ENCODE data around the gene CSTF2T. TPM values are rescaled to one million over a fixed set of nuclear protein-coding genes. Genes with fewer than 3 reads are reported as not detected.

CSTF2T gene, protein sequence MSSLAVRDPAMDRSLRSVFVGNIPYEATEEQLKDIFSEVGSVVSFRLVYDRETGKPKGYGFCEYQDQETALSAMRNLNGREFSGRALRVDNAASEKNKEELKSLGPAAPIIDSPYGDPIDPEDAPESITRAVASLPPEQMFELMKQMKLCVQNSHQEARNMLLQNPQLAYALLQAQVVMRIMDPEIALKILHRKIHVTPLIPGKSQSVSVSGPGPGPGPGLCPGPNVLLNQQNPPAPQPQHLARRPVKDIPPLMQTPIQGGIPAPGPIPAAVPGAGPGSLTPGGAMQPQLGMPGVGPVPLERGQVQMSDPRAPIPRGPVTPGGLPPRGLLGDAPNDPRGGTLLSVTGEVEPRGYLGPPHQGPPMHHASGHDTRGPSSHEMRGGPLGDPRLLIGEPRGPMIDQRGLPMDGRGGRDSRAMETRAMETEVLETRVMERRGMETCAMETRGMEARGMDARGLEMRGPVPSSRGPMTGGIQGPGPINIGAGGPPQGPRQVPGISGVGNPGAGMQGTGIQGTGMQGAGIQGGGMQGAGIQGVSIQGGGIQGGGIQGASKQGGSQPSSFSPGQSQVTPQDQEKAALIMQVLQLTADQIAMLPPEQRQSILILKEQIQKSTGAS
- total RNA-seq, result 10 to 100 TPM; 27.3 to 28.6 TPM

DNA sequence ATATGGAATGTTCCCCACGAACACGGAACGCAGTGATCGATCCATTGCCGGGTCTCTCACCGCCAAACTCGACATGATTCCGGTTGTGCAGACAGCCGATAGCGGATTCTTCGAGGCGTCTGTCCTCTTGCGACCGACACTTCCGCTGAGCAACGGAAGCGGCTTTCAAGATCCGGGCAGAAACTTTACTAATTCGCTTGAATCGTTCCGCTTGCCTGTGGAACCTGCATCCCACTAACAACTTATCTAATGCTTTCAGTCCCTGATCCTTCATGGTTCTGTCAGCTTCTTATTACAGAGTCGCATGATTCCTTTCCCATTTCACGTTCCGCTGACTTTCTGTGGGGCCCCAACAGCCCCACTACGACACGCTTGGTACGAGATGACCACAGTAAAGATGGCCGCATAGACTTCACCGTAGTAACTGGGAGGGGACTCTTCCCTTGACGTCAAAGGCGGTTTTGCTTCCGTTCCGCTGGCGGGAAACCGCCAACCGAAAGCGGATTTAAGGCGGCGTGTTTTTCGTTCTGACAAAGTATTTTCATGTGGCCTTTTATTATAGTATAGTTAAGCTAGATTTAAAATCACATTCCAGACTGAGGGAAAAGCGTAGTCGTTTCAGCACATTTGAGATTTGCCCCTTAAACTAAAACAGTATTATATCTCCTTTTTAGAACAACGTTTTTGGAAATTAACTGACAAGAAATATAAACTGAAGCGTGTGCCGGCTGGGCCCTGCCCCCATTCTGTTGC lies at the start of gene CSTF2T:
TSS of gene CSTF2T (minus strand) at position 121 of the 753 bp plus-strand sequence. CDS start at position 75, 46 bp downstream.
- ChIA-PET POLR2A (no interaction called here), CTCF (no interaction called here)

DNA sequence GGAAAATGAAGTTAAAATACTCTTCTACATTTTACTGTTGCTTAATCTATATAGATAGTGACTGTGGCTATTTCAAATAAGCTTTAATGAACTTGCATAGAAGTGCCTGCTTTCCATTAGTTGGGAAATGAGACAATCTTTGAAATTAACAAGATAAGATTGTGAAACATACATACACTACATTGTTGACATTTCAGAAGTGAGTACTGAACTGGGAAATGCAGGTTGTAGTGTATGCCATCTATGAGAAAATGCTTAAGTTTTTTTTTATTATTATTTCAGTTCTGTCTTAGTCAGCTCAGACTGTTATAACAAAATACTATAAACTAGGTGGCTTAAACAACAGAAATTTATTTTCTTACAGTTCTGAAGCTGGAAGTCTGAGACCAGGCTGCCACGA lies 49.6 kb upstream of the CSTF2T start:
- ChIA-PET POLR2A (no interaction called here), CTCF (no interaction called here)

DNA sequence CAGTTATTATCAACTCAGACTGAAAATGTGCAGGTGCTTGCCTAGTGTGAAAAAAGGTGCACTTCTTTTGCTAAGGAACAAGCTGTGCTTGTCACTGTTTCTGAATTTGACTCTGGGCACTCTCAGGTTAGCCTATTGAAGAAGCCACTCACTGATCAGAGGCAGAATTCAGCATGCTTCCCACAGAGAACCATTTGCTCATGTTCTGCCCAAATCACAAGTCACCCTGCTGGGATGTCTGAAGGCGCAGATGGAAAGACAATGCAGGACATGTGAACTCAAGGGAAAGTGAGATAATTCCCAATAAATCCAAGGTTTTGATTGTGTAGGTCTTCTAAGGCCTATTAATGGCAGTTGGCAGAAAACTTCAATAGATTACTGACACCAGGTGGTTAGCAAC lies 47.8 kb upstream of the CSTF2T start:
- POLR2A ChIA-PET, result no interaction called here
- CTCF ChIA-PET, result no interaction called here

DNA sequence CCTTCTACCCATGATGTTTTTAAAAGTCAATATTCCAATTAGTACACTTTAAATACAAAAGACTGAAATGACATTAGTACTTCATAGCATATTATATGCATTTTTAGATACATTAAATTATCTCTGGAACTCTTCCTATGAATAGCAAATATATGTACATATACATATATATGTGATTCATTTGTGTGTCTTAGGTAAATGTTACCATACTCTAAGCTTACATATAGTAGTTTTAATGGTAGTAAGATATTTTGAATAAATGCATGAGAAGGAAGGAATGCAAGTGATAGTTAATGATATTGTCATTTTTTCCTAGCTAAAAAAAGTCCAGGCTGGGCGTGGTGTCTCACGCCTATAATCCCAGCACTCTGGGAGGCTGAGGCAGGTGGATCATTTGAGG lies 46.0 kb upstream of the CSTF2T start:
- ChIA-PET CTCF (no interaction called here), POLR2A (no interaction called here)

DNA sequence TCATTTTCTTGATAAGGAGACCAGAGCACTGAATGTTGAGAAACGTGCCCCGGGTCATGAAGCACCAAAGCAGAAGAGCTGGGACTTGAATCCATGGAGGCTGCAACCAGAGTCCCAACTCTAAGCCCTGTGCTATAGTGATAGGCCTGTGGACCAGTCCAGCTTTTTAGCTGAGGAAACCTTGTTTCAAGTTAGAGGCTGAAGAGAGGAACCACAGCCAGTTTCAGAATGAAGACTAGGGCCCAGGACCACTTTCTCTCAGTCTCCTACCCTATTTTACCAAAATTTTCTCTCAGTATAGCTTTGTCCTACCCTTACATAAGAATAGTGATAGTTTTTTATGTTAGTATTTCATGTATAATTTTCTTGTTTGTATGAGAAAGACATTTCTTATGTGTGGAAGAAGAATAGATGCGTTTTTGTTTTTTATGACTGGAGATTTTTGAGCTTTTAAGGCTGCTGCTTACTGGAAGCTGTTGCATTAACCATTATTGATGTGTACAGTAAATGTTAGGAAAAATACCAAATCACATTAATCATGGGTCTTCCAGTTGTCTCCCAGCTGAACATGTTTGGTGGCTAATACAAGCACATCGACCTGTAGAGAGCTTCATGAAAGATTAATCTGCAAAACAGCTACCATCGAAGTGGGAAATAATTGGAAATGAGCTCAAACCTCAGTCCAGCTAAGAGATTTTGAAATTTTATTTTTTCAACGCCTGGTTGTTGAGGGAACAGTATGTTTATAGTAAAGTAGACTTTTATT lies 45.0 kb upstream of the CSTF2T start:
- CTCF ChIA-PET, result interaction anchor here (1.2 kb wide), 1 partner anchor 15 kb away, joined by 3 read pairs; no protein-coding TSS in a partner anchor

DNA sequence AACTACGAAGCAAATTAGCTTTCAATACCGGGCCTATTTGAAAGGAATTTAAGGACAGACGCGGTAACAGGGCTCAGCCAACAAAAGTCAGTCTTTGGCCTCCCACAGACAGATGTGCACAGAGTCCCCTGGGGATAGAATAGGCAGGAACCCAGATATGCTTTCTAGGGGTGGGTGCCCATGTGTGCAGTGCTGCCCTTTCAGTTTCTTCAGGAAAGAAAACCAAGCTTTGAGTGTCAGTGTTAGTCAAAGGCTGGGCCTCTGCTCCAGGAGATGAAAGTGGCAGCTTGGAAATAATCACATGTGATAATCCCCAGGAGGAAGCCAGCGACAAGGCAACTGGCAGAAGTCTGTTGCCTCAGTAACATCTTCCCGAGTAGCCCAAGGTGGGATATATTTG lies 43.8 kb upstream of the CSTF2T start:
- ChIA-PET CTCF (no interaction called here), POLR2A (no interaction called here)

More for the DNA sequence above, 45.0 kb upstream of the CSTF2T start:
- POLR2A ChIA-PET, result no interaction called here

DNA sequence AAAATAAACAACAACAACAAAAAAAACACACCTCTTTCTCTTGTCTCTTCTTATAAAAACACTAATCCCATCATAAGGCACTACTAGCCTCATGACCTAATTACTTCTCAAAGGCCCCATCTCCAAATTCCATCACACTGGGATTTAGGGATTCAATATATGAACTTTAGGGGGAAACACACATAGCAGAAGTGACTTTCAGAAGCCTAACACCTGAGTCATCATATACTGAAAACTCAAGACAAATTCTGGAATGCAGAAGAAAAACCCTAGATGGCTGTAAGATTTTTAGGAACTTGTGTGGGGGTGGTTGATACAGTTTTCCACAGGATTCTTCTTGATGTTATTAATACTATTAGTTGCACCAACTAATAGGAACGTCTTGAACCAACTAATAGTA lies 33.7 kb upstream of the CSTF2T start:
- ChIA-PET CTCF (no interaction called here), POLR2A (no interaction called here)

DNA sequence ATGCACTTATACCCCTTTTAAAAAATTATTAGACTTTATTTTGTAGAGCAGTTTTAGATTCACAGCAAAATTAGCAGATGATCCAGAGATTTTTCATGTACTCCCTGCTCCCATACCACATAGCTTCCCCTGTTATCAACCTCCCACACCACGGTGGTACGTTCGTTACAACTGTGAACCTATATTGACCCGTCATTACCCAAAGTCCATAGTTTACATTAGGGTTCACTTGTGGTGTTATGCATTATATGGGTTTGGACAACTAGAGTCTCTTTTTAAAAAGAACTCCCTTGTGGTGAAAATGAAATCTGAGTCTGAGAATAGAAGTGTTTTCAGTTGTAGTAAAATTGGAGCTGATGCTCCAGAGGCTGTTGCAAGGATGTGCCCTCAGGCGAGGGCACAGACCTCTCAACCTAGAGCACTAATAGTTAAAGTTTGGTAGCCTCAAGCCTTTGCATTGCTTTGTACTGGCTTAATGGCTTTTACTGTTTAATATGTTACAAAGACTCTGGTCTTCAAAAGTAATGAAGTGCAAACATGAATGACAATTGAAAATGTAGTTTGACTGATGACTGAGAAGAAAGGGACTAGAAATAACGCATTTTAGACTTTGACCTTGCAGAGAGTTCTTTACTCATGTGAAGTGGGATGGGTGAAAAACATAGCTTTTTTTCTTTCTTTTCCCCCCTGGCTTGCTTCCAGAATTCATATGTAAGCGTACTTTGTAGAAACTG lies 30.6 kb upstream of the CSTF2T start:
- POLR2A ChIA-PET, result no interaction called here
- CTCF ChIA-PET, result no interaction called here

DNA sequence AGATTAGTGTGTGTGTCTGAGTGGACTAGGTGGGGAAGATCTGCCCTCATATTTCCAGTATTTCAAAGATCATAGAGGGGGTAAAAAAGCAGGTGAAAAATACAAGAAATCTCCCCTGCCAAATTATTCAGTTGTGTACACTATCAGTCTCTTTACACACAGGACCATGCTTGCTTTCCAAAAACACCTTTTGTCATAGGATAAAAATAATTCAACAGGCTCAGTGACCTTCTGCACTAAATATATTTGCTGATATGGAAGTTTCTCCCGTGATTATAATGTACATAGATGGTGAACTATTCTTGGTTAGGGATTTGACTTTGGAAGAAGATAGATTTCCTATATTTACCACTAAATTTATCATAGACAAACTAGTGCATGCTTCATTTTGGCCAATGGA lies 24.6 kb upstream of the CSTF2T start:
- POLR2A ChIA-PET, result no interaction called here
- CTCF ChIA-PET, result no interaction called here

DNA sequence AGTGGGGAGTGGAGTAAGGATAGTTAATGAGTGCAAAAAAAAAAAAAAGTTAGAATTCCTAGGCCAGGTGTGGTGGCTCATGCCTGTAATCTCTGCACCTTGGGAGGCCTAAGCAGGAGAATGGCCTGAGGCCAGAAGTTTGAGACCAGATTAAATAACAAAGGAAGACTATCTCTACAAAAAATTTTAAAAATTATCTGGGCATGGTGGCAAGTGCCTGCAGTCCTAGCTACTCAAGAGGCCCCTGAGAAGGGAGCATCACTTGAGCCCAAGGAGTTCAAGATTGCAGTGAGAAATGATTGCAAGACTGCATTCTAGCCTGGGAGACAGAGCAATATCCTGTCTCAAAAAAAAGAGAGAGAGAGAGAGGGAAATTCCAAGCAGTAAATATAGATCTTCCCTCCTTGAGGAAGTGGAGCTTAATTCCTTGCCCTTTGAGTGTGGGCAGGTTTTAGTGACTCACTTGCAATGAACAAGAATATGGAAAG lies 19.5 kb upstream of the CSTF2T start:
- POLR2A ChIA-PET, result no interaction called here
- CTCF ChIA-PET, result no interaction called here

DNA sequence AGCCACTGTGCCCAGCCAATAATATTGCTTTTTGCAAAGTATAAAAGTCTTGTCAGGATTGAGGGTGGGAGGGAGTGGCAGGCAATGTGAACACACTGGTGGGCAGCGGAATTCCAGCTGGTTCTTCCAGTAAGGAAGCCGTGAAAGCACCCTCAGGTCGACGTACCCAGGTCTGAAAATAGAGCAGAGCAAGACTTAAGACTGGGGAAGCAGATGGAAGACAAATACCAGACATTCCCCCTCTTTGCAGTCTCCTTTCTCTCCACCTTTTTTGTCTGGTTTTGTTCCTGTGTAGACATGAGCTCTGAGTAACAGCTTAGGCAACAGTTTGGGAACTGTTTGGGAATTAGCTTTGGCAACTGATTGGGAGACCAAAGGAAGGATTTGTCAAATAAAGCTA lies 17.6 kb upstream of the CSTF2T start:
- POLR2A ChIA-PET, result no interaction called here
- CTCF ChIA-PET, result no interaction called here

DNA sequence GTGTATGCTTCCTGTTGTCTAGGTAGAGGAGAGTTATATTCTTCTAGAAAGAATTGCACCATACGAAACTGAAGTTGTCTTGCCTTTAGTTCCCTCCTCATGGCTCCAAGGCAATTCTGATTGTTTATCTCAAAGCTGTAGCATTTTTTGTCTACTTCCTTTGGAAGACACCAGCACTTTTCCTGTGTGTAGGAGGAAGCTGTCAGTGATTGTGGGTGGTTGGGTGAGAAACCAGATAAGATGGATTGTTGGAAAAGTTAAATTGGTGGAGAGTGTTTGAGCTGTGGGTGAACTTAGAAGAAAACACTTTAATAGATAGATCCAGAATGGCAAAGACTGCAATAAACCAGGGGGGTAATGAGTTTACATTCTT lies 12.1 kb upstream of the CSTF2T start:
- POLR2A ChIA-PET, result no interaction called here

DNA sequence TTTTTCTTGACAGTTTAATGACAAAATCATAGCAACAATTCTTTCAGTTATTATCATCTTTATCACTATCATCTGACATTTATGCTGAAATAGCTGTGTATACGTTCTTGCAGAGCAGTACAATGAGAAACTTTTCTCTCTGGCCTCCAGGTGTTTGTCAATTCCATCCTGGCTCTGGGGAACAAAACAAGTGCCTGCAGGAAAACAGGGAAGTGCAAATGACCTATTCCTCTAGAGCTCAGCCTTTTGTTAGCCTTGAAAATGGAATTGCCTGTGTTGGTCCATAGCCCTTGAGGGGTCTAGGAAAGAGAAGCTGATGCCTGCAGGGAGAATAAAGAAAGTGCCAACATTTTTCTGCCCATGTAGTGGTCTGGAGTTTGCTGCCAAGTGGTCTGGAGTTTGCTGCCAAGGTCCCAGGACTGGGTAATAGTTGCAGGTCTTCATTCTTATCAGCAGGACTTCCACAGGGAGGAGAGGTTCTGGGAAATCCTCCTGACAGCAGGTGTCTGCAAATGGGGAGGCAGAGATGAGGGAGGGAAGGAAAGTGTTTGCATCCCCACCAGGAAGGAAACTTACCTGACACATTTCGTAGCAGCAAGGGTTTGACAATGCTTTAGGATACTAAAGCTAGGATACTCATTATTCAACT lies 10.1 kb upstream of the CSTF2T start:
- ChIA-PET CTCF (no interaction called here), POLR2A (no interaction called here)

More for the DNA sequence above, 12.1 kb upstream of the CSTF2T start:
- CTCF ChIA-PET, result no interaction called here

DNA sequence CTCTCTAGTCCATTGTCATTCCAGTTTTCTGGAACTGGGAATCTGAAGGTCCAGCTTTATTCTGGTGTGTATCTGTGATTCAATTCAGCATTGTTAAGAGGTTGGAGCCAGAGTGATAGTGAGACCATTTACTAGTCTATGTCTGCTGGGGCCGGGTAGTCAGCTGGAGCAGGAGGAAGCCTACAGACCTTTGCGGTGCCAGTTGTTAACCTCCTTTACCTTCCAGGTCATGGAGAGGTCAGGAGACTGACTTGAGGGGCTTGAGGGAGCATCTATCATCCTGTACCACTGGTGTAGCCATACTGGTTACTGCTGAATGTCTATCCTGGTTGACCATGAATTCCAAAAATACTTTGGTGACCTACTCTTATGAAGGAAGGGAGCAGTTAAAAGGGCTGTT lies 9.2 kb upstream of the CSTF2T start:
- ChIA-PET POLR2A (no interaction called here), CTCF (no interaction called here)

DNA sequence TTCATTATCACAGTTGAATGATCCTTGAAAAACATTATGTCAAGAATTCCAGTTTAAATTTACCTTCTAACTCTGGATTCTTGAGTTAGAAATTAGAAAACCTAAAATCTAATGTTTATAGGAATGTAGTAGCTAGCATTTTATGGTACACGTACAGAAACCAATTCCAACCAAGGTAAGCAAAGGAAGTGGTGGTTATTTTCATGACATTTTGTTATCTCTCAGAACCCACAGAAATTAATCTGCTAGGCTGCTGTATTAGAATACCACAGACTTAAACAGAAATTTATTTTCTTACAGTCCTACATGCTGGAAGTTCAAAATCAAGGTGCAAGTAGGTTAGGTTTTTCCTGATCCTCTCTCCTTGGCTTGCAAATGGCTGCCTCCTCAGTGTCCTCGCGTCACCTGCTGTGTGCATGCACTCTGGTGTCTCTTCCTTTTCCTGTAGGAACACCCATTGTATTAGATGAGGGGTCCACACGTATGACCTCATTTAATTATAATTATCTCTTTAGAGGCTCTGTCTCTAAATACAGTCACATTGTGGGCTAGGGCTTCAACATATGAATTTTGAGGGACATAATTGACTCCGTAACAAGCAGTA lies 8.5 kb upstream of the CSTF2T start:
- ChIA-PET CTCF (no interaction called here), POLR2A (no interaction called here)

DNA sequence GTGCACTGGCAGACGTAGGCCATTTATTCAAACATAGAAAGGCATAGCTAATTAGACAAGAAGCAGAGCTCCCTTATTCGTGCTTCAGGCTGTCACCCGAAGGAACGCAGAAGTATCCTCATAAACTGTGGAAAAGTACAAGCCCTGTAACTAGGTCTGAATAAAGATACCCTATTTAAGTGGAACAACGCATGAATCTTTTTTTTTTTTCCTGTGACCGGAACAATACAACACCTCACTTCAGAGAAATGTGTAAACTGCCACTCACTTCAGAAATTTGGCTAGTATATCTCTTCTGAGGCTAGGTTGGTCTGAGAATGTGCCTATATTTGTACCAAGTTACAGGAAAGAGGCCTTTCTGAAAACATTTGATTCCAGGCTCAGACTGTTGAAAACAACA lies 8.0 kb upstream of the CSTF2T start:
- CTCF ChIA-PET, result no interaction called here

DNA sequence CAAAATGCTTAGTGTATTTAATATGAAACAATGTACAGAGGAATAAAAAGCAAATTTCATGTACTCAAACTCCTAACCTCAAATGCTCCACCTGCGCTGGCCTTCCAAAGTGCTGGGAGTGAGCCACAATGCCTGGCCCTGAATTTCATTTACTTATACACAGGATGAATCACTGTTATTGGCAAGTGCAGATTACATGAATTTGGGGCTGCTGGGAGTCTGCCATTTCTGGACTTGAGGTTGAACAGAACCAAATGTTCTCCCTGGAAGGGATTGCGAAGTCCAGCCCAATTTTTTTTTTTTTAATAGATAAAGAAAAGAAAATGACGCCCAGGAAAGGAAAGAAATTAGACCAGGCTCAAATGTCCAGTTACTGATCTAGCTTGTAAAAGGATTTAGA lies 6.8 kb upstream of the CSTF2T start:
- POLR2A ChIA-PET, result no interaction called here

More for the DNA sequence above, 8.0 kb upstream of the CSTF2T start:
- POLR2A ChIA-PET, result no interaction called here

DNA sequence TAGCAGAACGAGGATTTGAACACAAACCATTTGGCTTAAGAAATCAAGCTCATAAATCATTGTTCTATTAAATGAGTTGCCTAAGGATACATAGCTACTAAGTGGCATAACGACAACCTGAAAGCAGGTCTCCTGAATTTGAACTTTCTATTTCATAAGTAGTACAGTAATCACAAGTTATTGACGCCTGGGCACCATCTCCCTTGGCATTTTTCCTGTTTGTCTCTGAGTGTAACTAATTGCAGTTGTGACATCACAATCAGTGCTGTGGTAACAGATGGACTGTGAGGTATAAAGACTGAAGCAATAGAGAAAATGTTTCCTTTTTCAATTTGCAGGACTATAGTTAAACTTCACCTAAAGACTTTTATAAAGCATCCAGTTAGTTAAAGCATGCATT lies 6.4 kb upstream of the CSTF2T start:
- POLR2A ChIA-PET, result no interaction called here
- CTCF ChIA-PET, result no interaction called here

More for the DNA sequence above, 6.8 kb upstream of the CSTF2T start:
- CTCF ChIA-PET, result no interaction called here
